Skin of body (tissue), 2 donors: Measurements from ENCODE around the gene NAT10. TPM values are rescaled to one million over a fixed set of nuclear protein-coding genes. Genes with fewer than 3 reads are reported as not detected.
"Not testable (repeated sequence)": the region's sequence is repeated elsewhere in the genome, so short reads cannot be mapped to it uniquely, and the experiment has no call there.

Experiments used
- DNase-seq: peaks from one replicate; lab custom pipeline; 2025; lab: John Stamatoyannopoulos, UW
- total RNA-seq: library from RNA; depleted of rRNA; stranded (reverse); fragments of >200 nt; gene quantifications from one replicate; pipeline ENCODE4 v1.2.3, GENCODE V29; 2014

The NAT10 gene
- total RNA-seq, 1 donor from 2014 or later: 19.4 TPM

GRCh38 chr11:34167961-34168360, 62.5 kb downstream of the NAT10 start:
- no peak for DNase-seq

DNA sequence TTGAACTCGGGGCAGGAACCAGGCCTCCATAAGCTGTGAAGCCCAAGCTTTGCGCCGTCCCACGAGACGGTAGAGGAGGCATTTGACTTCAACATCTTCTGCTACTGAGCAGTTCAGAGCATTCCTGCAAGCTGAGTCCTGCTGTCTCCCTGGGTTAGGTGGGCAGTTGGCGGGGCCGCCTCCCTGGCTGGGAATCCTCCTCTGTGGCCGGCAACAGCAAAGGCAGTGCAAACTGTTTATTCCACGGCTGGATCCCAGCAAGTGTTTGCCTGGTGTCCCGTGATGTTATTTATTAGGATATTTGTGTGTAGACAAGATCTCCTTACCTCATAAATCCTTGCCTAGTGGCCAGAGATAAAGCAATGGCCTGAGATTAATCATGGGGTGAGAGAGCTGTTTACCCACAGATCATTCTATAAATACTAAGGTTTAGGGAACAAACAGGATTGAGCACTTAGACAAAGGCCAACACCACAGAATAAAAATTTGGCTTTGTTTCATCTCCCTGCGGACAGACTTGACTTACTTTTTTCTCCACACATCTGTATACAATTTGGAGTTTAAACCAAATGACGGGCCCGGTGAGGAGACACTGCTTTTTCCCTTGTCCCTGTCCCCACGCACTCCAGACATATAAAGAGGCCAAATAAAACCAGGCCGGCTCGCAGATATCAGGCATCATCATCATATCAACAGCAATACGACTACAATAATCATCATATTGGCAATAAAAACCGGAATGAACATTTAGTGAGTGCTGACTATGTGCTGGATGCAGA, 63.4 kb downstream of the NAT10 start:
- no peak for DNase-seq

GRCh38 chr11:34169686-34170085, 64.3 kb downstream of the NAT10 start:
- no peak for DNase-seq

- no peak for DNase-seq
Observed at GRCh38 chr11:34173050-34173449, 67.6 kb downstream of the NAT10 start.

DNA sequence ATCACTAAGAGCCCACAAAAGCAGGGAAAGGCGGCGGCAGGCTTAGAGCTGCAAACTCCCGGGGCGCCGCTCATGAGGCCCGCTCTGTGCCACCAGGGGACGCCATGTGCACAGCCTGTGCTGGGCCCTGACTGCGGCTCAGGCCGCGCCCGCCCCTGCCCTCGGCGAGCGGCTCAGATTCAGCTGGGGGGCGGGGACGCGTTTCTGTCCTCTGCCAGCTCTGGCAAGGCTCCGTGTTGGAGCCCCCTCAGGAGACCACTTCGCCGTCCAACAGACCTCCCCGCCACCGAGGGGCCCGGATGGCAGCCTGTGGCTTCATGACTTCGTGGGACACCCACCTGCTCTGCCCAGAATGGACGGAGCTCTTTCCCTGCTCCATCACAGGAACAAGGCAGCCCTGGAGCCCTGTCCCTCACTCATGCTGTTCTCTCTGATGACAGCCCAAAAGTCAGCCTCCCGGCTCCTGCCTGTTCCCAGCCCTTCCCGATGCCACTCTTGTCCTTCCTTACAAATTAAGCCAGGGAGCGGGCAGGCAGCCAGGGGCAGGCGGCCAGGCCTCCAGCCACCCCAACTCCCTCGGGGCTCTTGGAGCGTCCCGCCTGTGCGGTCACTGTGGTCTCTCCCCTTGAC, 69.1 kb downstream of the NAT10 start:
- DNase-seq: peak; percentile 22

DNA sequence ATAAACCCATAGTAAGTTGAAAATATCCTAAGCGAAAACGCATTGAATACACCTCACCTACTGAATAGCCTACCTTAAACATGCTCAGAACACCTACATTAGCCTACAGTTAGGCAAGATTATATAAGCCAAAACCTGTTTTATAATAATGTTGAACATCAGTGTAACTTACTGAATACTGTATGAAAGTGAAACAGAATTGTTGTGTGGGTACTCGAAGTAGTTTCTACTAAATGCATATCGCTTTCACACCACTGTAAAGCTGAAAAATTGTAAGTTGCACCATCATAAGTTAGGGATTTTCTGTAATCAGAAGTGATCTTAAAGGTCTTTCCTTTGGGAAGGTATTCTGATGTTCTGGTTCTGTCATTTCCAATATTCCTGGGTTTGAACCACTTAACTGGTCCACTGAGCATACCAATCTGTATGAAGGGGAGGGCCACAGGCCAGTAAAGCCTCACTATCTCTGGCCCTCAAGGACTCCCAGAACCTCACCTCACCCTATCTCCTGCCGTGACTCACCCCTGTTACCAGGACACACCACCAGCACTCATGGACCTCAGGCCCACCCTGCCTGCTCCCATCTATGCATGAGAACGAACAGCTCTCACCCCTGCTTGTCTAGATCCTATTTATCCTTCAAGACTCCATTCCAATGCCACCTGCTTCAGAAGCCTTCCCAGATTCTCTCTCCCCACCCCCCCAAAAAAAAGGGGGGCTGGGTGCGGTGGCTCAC, 70.0 kb downstream of the NAT10 start:
- DNase-seq: no peak

DNA sequence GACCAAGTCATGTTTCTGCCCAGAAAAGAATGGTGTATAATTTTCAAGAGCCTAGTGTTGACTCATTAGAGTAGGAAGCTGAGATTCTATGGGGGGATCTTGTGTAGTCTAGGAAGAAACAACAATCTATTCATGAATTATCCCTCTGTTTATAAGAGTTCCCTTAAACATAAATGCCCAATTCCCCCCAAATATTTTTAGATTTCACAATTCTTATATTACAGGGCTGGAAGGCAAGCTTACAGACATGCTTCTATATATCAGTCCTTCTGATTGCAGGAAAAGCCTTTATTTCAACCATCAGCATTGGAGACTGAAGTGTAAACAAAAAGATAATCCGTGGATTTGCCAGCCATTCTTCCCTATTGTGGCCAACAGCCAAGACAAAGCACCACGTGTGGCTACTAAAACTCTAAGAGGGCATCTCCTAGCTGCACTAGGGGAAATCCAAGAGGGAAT, 71.4 kb downstream of the NAT10 start:
- DNase-seq: no peak

DNA sequence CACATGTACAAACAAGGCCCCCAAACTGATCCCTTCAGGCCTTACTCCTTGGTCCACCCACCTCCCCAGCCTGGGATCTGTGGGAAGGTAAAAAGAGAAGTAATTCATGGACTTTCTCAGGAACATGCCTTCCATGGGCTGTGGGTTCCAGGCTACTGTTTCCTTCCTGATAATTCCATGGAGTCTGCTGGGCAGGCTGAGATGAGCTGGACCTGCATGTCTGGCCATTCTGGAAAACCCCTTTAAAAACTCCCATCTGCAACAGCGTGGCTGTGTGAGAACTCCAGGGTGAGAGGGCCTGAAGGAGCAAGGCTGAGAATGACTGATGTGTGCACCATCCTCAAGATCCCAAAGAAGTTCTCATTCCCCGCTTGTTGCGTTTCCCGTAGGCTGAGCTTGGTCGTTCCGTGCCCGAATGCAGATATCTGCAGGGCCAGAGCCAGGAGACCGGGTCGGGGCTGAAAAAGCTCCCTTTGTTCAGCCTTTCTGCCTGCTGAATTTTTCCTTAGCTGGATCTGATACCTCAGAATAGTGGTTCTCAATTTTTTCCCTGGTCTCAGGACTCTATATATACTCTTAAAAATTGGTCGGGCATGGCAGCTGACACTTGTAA, 72.9 kb downstream of the NAT10 start:
- no peak for DNase-seq

DNA sequence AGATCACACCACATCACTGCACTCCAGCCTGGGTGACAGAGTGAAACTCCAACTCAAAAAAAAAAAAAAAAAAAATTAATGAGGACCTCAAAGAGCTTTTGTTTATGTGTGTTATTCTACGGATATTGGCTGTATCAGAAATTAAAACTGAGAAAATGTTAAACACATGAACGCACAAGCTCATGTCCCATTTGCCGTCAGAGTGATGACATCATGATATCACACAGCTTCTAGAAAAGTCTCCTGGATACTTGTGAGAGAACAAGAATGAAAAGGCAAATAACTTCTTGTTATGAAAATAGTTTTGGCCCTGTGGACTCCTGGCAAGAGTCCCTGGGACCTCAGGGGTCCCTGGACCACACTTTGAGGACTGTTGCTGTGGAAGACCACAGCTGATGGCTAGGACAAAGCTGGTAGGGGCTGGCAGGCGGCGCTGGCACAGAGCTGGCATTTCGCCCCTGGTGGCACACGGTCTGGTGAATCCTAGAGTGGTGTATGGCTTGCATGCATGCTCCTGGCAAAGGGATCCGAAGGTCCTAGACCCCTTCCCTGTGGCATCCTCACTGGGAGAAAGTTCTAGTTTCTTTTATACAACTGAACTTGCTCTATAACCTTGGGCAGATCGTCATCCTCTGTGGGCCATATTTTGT, 73.7 kb downstream of the NAT10 start:
- DNase-seq: no peak

DNA sequence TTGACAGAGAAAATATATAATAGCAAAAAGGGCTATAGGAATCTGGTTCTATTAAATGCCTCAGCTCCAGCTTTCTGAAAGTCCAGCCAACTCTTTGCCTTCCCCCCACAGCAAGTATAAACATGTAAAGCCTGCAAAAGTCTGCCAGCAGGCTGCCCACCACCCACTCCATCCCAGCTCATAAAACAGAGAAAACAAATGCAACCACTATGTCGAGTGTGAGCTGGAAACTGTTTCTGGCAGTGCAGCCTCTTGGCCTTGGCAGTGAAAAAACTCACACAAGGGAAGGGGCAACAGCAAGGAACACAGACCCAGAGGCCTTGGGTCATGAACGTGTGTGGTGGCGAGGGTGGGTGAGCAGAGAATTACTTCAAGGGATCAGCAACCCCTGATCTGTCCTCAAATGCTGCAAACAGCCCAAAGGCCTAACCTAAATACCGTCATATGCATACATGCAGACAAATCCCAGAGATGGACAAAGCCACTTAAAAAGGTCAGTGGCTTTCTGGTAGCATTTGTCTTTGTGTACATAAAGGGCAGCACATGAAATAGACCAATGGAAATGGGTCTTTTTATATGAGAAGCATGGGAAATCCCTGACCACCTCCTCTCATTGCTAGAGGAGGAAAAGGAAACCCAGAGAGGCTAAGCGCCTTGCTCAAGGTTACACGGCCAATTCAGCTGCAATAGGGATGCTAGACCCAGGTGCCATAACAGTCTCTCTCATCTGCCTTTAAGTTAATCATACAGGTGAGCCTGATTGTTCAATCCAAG, 74.8 kb downstream of the NAT10 start:
- DNase-seq: no peak

GRCh38 chr11:34180814-34181165, 75.4 kb downstream of the NAT10 start:
- not testable (repeated sequence) for DNase-seq

DNA sequence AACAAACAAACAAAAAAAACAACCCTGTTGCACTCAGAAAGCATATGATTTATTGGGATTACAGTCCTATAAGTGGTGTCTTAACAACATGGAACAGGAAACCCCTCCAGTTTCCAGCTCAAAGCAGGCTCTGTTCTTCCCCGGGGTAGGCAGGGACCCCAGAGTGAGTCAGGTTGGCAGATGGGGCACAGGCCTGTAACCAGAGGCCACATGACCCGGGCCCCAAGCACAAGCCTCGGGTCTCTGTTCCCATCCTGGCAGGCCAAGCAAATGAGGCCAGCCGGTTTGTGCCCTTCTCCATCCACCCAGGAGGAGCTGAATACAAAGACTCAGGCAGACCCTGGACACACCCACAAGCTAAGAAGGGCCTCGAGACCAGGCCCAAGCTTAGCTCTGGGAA, 75.8 kb downstream of the NAT10 start:
- no peak for DNase-seq

- no peak for DNase-seq
Observed at GRCh38 chr11:34181856-34182405, 76.5 kb downstream of the NAT10 start.

DNA sequence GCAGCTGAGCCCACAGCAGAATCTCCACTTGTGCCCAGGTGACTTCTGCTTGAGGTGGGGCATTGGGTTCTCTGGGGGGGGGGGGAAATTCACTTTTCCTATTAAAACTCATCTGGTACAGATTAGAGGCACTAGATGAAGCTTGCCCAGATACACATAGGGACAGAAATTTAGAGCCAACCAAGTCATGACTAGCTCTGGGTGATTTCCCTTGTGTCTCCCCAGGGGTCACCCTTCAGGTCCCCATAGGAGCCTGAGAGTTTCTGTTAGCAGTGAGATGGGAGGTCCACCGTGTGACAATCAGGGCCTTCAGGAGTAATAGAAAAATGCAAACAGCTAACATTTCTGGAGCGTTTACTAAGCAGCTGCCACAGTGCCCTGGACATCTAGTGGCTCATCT, 77.0 kb downstream of the NAT10 start:
- DNase-seq: no peak

GRCh38 chr11:34182921-34183685, 77.7 kb downstream of the NAT10 start:
- no peak for DNase-seq

- DNase-seq: no peak
Observed at GRCh38 chr11:34183848-34184391, 78.5 kb downstream of the NAT10 start.

DNA sequence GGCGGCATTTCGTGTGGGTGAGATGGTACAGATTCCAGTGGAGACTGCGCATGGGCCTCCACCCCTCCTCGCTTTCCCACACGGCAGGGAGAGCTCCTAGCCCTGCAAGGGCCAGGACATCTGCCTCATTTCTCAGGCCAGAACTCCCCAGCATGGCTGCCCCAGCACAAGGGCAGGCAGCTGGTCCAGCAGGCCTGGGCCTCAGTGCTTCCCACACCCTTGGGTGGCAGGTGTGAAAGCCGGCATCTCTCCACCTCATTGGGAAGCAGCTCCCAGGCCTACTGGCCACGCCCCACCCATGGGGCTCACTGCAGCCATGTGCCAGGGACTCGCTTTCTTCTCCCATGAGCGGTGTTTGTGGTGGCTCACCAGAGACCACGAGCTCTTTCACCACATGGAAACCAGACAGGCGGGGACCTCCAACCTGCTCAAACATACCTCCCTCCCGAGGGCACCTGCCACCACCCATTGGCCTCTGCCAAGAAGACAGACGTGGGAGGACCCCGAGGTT, 79.1 kb downstream of the NAT10 start:
- no peak for DNase-seq

- no peak for DNase-seq
Observed at GRCh38 chr11:34185926-34186841, 80.8 kb downstream of the NAT10 start.
